Measurements from ENCODE around the gene KAZN.

Gene KAZN

GRCh38 chr1:14826731-14827326 is 228.3 kb downstream of the KAZN start (continued):
- TF ChIP-seq, protein P1, sequence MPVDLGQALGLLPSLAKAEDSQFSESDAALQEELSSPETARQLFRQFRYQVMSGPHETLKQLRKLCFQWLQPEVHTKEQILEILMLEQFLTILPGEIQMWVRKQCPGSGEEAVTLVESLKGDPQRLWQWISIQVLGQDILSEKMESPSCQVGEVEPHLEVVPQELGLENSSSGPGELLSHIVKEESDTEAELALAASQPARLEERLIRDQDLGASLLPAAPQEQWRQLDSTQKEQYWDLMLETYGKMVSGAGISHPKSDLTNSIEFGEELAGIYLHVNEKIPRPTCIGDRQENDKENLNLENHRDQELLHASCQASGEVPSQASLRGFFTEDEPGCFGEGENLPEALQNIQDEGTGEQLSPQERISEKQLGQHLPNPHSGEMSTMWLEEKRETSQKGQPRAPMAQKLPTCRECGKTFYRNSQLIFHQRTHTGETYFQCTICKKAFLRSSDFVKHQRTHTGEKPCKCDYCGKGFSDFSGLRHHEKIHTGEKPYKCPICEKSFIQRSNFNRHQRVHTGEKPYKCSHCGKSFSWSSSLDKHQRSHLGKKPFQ (tag by site-specific recombination; IDR thresholded peaks at IDR 0.05) = no peak
- TF ChIP-seq ZNF596 (tag by site-specific recombination; IDR thresholded peaks at IDR 0.05) = no peak
- TF ChIP-seq WT1 (tag by site-specific recombination; IDR thresholded peaks at IDR 0.05) = no peak

DNA sequence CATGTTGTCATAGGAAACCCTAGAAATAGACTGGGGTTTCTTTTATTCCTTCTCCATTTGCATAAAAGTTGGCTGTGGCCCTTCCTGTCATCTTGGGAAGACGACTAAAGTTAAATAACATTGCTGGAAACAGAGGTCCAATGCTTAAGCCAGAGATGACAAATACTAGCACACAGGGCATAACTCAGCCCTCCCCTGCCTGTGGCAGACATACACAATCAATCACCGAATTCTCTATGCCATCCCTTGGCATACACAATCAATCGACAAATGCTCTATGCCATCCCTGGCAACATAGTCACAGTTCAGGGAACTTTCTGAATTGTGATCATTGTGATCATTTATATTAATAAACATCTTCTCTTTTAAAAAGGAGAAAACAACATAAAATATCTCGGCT is 229.4 kb downstream of the KAZN start:
- POLR2A ChIA-PET = no interaction called here

More for the DNA sequence above, 229.4 kb downstream of the KAZN start:
- Histone ChIP-seq H3K9me3 (ENCODE audit: control insufficient read depth, insufficient read depth, low read depth, low read length) (no peaks in the 10 kb centered on the region), H3K36me3 (ENCODE audit: control insufficient read depth in 2 of 2, insufficient read depth in 1 of 2, low read length in 2 of 2) (no peaks in the 10 kb centered on the region), H3K27ac (ENCODE audit: extremely low read depth, low read depth, low read length) (no peak overlapping the region), H3K4me3 (ENCODE audit: low read depth, low read length) (no peak overlapping the region), H3K4me1 (ENCODE audit: control insufficient read depth, insufficient read depth, low read length) (no peaks in the 10 kb centered on the region)
- TF ChIP-seq ZNF10 (tag by site-specific recombination; IDR thresholded peaks at IDR 0.05) = no peak
- no peak for TF ChIP-seq ZNF398 (tag by site-specific recombination; IDR thresholded peaks at IDR 0.05)
- TF ChIP-seq ZNF24 (tag by site-specific recombination; IDR thresholded peaks at IDR 0.05) = no peak
- no peak for TF ChIP-seq ZNF366 (tag by site-specific recombination; conservative IDR thresholded peaks at IDR 0.05)
- no peak for TF ChIP-seq ZNF571 (tag by site-specific recombination; IDR thresholded peaks at IDR 0.05)
- TF ChIP-seq ZNF202 (tag by site-specific recombination; IDR thresholded peaks at IDR 0.05; ENCODE audit: borderline replicate concordance) = no peak
- TF ChIP-seq WT1 (tag by site-specific recombination; IDR thresholded peaks at IDR 0.05) = no peak
- TF ChIP-seq ZNF48 (tag by site-specific recombination; IDR thresholded peaks at IDR 0.05) = no peak
- TF ChIP-seq CTCF (tag by site-specific recombination; IDR thresholded peaks at IDR 0.05) = no peak
- TF ChIP-seq, protein P2, sequence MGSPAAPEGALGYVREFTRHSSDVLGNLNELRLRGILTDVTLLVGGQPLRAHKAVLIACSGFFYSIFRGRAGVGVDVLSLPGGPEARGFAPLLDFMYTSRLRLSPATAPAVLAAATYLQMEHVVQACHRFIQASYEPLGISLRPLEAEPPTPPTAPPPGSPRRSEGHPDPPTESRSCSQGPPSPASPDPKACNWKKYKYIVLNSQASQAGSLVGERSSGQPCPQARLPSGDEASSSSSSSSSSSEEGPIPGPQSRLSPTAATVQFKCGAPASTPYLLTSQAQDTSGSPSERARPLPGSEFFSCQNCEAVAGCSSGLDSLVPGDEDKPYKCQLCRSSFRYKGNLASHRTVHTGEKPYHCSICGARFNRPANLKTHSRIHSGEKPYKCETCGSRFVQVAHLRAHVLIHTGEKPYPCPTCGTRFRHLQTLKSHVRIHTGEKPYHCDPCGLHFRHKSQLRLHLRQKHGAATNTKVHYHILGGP (tag by site-specific recombination; IDR thresholded peaks at IDR 0.05) = no peak
- TF ChIP-seq ZNF175 (tag by site-specific recombination; IDR thresholded peaks at IDR 0.05) = no peak
- TF ChIP-seq ZNF138 (tag by site-specific recombination; IDR thresholded peaks at IDR 0.05; ENCODE audit: borderline replicate concordance) = no peak
- no peak for TF ChIP-seq ZNF596 (tag by site-specific recombination; IDR thresholded peaks at IDR 0.05)
- TF ChIP-seq, protein P3, sequence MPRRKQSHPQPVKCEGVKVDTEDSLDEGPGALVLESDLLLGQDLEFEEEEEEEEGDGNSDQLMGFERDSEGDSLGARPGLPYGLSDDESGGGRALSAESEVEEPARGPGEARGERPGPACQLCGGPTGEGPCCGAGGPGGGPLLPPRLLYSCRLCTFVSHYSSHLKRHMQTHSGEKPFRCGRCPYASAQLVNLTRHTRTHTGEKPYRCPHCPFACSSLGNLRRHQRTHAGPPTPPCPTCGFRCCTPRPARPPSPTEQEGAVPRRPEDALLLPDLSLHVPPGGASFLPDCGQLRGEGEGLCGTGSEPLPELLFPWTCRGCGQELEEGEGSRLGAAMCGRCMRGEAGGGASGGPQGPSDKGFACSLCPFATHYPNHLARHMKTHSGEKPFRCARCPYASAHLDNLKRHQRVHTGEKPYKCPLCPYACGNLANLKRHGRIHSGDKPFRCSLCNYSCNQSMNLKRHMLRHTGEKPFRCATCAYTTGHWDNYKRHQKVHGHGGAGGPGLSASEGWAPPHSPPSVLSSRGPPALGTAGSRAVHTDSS (tag by site-specific recombination; IDR thresholded peaks at IDR 0.05) = no peak
- TF ChIP-seq ZNF211 (tag by site-specific recombination; IDR thresholded peaks at IDR 0.05; ENCODE audit: low read depth) = no peak
- no peak for TF ChIP-seq KLF16 (tag by site-specific recombination; IDR thresholded peaks at IDR 0.05)
- TF ChIP-seq PRDM4 (tag by site-specific recombination; IDR thresholded peaks at IDR 0.05) = no peak
- TF ChIP-seq ZNF623 (tag by site-specific recombination; IDR thresholded peaks at IDR 0.05) = no peak
- CTCF ChIA-PET = no interaction called here

Data from HEK293 (cell line).